ENCODE data around the gene UNC13A.

DNA sequence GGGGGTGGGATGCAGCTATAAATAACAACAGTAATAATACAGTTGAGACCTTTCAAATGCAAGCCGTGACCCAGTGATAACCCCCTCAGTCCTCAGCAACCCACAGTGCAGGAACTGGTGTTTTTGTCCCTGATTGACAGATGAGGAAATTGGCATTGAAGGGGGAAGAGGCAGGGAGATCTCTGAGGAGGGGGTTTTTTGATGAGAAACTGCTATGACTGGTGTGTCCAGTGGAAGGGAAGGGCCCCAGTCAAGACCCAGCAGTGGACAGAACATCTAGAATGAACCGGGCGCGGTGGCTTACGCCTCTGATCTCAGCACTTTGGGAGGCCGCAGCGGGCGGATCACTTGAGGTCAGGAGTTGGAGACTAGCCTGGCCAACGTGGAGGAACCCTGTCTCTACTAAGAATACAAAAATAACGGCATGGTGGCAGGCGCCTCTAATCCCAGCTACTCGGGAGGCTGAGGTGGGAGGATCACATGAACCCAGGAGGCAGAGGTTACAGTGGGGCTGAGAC, 33.0 kb upstream of the UNC13A start:
- TF ChIP-seq, protein P1, sequence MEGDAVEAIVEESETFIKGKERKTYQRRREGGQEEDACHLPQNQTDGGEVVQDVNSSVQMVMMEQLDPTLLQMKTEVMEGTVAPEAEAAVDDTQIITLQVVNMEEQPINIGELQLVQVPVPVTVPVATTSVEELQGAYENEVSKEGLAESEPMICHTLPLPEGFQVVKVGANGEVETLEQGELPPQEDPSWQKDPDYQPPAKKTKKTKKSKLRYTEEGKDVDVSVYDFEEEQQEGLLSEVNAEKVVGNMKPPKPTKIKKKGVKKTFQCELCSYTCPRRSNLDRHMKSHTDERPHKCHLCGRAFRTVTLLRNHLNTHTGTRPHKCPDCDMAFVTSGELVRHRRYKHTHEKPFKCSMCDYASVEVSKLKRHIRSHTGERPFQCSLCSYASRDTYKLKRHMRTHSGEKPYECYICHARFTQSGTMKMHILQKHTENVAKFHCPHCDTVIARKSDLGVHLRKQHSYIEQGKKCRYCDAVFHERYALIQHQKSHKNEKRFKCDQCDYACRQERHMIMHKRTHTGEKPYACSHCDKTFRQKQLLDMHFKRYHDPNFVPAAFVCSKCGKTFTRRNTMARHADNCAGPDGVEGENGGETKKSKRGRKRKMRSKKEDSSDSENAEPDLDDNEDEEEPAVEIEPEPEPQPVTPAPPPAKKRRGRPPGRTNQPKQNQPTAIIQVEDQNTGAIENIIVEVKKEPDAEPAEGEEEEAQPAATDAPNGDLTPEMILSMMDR (conservative IDR thresholded peaks at IDR 0.05; ENCODE audit: low read depth, low read length), result no peak
- TF ChIP-seq EZH2 (IDR thresholded peaks at IDR 0.05; ENCODE audit: borderline replicate concordance, low read depth, low read length, poor library complexity, severe bottlenecking), result no peak
